Skeletal muscle cell (primary cell): ENCODE results near the gene COQ10B.

Source experiments
- DNase-seq: peaks from one replicate; pipeline ENCODE4 v3.0.0-alpha.2; 2010; ENCODE audit warnings: low read depth
- H3K4me3 ChIP-seq: 2 replicates; pipeline ENCODE4 v1.5.1; 2011; ENCODE audit warnings: low read depth, mild to moderate bottlenecking, control low read depth, low read length, moderate library complexity

Gene COQ10B

DNA sequence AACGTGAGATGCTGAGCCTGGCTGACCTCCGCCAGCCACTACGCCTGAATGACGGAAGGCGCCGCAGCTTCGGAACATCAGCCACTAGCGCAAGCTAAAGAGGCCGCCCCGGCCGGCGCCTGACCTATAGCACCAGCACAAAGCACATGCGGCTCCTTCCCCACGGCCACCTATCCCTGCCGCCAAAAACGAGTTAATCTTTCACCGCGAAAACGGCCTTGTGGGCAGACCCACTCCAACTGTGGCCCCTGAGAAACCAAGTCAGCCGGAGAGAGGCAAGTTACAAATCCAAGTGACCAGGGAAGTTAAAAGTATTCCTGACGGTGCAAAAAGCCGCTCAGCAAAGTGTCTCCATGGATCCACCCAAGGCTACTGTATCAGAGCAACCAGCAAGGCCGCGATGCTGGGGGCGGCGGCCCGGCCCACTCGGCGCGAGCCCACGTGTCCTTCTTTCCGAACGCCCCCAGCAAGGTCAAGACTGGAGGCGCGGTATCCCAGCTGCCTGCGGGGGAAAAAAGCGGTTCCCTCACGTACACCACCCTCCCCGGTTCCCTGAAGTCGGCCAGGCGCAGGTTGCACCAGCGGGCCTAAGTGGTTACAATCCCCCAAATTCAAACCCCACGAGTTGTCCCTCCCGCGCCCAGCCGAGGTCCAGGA is 45.7 kb downstream of the COQ10B start:
- peak overlapping the region; percentile 96 for H3K4me3 ChIP-seq
- DNase-seq: no peak

DNA sequence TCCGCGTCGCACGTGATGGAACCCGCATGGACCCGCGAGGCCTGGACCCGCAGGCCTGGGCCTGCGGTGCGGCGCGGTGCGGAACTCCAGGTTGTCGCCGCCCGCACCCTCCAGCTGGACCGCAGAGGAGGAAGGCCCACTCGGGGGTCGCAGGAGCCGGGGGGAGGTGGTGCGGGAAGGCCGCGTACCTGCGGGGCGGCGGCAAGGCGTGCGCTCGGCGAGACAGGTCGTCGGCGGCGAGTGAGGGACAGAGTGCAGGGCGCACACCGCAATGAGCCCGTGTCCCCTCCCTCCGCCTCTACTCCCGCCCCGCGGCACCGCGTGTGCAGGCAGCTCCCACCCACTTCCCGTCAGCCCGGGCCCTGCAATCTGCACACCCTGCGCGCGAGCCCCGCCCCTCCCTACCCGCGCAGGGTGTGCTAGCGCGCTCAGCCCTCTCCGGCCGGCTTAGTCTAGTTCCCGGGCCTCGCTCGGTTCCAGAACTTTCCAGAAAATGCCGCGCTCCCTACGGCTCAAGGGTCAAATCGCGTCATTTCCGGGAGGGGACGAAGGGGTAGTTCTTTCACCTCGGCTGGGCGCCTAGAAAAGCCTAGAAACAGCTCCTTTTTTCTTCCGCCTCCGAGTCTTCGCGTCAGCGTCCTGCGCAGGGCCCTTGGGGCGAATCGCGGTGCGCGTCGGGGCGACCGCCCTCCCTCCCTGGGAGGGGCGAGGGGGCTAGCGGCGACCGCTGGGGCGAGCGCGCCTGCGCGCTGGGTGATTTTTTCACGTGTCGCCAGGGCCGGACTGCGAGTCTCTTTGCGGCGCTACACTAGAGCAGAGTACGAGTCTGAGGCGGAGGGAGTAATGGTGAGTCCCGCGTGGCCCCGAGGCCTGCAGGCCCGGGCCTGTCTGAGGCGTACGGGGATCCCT is 46.5 kb downstream of the COQ10B start, which contains the start of the genes HSPD1 and HSPE1:
HSPD1 (minus strand) TSS at position 247 of the 909 bp plus-strand sequence. CDS start 992 bp downstream, outside the sequence.
HSPE1 (plus strand) TSS at position 786 of the 909 bp plus-strand sequence; CDS start at position 844, 58 bp downstream.
- peak within 1 kb of the TSS; percentile 96 for H3K4me3 ChIP-seq
- peak; percentile 98 for DNase-seq

DNA sequence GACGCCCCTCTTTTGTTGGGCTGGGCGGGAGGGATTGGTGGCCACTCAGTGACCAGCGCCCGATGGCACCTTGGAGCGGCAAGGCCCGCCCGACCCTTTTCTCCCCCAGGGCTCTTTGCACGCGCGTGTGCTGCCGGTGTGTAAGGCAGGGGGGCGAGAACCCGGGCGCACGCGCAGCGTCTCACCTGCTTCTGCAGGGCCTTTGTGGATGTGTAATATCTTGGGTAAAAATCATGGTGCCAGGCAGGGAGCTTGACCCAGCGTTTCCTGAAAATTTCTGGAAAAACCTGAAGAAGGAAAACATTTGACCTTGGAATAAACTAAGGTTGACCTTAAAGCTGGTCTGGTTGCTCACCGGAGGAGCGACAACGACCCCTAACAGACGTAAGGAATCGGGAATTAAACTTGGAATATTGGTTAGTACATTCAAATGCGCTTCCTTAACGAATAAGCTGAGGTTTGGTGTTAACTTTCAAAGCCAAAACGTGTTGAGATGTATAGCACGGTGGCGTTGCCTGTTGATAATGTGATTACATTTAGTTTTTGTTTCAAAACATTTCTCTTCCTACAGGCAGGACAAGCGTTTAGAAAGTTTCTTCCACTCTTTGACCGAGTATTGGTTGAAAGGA is 47.3 kb downstream of the COQ10B start:
- no peak for DNase-seq
- H3K4me3 ChIP-seq: peak overlapping the region; percentile 96

DNA sequence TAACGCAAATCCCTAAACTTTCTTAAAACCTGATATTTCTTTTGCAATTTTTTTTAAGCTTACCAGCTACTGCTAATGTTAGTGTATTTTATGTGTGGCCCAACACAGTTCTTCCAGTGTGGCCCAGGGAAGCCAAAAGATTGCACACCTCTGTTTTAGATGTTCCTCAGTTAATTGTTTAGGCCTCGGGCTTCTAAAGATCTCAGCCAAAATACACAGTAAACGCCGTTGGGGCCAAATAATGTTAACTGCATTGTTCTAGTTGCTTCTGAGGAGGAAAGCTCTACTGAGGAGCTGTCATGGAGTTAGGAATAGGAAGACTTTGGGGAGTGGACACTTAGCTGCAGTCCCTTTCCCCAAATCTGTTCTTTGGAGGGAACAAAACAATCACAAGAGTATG is 48.8 kb downstream of the COQ10B start:
- H3K4me3 ChIP-seq: no peak overlapping the region
- no peak for DNase-seq

DNA sequence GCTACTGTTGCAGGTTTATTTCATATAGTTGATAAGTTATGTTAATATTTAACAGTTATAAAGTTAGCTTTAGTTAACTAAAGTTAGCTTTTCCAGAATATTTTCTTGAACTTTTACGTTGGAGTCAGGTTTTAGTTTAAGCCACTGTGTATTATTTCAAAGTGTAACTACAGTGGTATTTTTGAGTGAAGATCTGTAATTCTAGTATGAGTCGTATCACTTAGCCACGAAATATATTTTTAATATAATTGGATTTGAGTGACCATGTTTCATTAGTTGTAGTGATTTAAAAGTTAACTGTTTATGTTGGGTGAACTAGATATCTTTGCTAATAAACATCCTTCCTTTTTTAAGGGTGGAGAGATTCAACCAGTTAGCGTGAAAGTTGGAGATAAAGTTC is 49.3 kb downstream of the COQ10B start:
- DNase-seq: no peak
- H3K4me3 ChIP-seq: no peak overlapping the region

DNA sequence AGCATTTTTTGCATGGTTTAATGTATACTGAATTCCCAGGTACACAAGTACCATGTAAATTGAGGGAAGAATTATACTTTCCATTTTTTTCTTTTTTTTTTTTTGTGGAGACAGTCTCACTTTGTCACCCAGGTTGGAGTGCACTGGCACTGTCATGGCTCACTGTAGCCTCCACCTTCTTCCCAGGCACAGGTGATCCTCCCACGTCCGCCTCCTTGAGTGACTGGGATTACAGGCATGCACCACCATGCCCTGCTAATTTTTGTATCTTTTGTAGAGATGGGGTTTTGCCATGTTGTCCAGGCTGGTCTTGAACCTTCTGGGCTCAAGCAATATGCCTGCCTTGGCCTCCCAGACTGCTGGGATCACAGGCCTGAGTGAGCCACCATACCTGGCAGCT is 50.6 kb downstream of the COQ10B start:
- H3K4me3 ChIP-seq: no peak overlapping the region
- DNase-seq: no peak

DNA sequence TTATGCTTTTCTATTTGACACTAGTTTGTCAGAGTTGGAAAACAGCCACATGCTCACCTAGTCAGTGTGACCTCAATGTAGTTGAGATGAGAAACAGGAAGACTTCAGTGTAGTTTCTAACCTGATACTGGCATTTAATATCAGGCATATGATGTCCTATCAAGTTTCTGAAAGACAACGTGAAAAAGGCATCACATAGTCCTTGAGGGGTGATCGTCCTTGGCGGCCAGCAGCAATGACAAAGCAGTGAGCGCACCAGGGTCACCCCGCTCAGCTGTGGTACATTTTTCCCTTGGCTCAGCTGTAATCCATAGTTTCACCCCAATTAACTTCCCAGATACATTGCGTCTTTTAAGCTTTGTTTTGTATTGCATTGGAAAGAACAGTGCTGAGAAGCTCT is 51.2 kb downstream of the COQ10B start:
- H3K4me3 ChIP-seq: no peak overlapping the region
- DNase-seq: no peak

DNA sequence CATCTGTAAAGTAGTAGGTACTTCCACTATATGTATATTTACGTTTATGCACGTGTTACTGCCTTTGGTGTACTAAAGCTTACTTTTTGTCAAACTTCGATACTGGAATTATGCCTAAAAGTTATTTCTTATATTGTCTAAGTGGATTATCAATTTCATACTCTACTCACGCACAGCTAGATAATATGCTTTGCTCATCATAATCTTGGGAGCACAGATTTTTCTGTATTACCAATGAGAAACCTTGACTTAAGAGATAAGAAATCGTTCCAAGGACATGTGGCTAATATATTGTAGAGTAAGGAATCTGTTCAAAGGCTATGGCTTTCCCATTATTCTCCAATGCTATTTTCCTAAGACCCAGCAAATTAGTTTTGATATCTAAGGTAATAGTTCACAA is 53.3 kb downstream of the COQ10B start:
- no peak overlapping the region for H3K4me3 ChIP-seq

DNA sequence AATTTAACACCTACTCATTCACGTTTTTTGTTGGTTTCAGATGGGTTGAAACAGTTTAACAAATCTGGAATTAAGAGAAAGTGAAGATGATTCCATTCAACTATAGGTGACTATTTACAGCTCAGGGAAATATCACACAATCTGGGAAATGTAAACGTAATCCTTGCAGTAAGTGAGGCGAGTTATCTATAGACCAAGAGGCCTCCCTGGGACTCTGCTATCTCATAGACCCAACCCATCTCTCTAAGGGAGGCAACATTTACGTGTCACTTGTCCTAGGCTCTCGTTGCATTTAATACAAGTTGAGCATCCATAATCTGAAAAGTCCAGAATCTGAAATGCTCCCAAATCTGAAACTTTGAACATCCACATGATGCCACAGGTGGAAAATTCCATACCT is 60.6 kb downstream of the COQ10B start:
- no peak for DNase-seq
- H3K4me3 ChIP-seq: no peak overlapping the region

More for the DNA sequence above, 53.3 kb downstream of the COQ10B start:
- no peak for DNase-seq

DNA sequence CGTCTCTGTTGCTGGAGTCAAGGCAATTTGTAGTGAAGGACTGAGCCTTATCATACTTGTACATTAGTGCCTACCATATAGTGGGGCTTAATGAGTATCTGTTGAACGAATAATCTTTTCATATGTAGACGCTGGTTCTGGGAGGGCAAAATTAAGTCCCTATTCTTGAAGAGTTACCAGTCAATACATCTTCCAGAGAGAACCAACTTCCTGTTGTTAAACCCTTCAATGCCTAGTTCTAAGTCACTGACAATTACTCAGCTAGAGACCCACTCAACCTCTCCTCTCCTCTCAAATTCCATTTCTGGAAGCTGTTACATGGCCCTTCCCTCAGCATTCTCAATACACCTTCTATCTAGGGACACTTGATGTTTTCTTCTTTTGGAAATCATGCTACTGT is 61.4 kb downstream of the COQ10B start:
- peak overlapping the region; percentile 81 for H3K4me3 ChIP-seq
- DNase-seq: no peak

DNA sequence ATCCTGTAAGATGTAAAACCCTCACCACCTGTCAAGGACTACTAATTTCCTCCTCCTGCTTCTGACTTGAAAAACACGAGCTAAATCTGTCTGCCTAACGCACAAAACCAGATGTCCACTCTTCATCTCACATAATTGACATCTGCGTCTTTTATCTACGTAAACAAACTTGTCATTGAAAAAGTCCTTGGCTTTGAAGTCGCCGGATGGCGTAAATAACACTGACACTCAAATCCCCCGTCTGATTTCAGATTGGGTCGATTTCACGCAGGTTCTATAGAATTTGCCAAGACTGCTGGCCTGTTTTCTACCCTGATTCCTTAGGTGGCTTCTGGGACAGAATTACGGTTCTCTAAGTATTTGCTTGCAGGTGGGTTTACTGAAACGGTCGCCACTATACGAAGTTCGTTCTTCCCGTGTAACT is 62.0 kb downstream of the COQ10B start:
- DNase-seq: no peak
- peak overlapping the region; percentile 81 for H3K4me3 ChIP-seq

DNA sequence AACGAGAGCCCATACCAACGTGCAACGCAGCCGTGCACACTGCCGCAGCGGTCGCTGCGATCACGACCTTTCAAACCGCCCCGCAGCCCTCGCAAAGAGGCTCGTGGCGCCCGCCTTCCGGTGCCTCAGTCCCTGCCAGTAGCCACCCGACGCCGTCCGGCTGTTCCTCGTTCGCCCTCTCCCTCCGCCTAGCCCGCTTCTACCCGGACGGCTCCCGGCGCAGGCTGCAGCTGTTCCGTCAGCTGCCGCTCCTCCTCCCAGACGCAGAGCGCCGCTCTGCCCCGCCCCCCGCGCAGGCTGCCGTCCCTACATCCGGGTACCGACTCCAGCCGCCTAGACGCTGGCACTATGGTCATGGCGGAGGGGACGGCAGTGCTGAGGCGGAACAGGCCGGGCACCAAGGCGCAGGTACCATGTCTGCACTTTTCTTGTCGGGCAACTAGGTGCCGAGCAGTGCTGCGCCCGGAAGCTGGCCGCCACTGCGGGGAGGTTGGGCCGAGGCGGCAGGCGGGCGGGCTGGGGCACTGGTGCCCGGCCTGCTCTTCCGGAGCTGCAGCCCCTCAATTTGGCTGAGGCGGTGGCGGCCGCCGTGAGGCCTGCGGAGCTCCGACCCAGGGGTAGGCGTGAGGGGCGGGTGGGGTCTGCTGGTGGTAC is 62.5 kb downstream of the COQ10B start, which contains the start of gene MOB4:
MOB4 (plus strand) TSS at position 328 of the 654 bp plus-strand sequence; CDS start at position 349, 21 bp downstream.
- H3K4me3 ChIP-seq: peak within 1 kb of the TSS; percentile 81
- DNase-seq: peak; percentile 85

DNA sequence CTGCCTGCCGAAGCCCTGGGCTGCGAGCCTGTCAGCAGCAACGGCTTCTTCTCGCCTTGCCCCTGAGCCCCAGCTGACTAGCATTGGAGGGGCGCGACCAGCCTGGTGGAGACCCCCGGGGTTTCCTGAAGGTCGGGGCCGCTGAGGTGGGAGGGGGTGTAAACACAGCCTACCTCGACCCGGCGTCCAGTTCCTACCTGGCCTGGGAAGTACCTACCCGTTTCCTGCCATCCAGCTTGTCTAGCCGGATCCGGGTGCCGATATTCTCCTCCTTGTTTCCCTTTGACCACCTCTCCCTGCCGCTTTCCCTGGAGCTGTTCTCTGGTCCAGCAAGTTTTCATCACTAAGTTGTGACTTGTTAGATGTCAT is 63.0 kb downstream of the COQ10B start:
- peak overlapping the region; percentile 81 for H3K4me3 ChIP-seq

DNA sequence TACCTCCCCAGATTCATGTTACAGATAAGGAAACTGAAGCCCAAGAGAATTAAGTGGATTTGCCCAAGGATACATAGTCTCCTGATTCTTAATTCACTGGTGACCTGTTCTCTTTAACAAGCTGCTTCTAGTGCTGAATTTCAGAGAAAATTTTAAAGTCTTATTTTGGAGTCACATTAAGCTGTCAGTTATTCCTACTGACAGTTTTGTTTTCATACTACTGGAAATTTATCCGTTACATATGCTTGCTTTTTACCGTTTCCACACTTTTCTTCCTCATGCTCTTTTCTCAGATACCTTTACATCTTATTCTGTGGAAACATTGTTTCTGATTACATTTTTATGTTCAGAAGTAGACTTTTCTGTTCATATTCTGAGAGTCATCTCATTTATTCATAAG is 63.8 kb downstream of the COQ10B start:
- H3K4me3 ChIP-seq: peak overlapping the region; percentile 81
- no peak for DNase-seq

More for the DNA sequence above, 63.0 kb downstream of the COQ10B start:
- DNase-seq: no peak
